ENCODE measurements around the gene CTBP1.

The CTBP1 gene

DNA sequence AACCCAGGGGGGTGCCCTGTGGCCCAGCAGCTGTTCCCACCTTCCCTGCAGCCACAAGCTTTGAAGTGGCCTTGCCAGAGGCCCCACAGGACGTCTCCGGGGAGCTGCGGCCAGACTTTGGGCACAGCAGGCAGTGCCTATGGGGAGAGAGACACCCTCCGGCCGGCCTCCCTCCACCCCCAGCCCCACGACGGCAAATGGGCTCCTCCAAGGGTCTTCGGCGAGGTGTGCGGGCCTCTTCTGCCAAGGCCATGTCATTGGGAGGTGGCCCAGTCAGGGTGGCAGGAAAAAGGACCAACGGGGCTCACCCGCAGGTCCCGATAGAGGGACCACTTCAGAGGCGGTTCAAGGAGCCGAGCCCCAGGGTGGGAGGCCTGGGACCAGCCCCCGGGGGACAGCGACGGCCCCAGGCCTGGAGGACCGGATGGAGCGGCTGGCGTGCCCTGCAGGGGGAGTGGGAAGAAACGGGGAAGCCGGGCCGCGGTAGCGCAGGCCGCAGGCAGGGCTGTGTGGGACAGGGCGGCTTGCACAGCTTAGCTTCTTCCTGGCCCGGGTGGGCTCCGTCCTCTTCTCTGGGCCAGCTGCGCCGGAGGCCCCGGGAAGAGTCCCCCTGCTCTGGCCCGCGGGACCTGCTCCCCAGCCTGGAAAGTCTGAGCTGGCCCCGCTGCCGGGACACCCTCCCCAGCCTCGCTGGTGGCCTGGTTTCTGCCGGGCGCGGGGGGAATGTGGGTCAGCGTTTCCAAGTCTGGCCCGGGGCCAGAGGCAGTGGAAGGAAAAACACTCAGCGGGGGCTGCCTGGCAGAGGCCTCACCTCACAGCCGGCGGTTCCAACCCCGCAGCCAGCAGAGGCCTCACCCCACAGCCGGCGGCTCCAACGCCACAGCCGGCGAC lies 54.7 kb downstream of the CTBP1 start:
- peak; percentile 48 for DNase-seq

DNA sequence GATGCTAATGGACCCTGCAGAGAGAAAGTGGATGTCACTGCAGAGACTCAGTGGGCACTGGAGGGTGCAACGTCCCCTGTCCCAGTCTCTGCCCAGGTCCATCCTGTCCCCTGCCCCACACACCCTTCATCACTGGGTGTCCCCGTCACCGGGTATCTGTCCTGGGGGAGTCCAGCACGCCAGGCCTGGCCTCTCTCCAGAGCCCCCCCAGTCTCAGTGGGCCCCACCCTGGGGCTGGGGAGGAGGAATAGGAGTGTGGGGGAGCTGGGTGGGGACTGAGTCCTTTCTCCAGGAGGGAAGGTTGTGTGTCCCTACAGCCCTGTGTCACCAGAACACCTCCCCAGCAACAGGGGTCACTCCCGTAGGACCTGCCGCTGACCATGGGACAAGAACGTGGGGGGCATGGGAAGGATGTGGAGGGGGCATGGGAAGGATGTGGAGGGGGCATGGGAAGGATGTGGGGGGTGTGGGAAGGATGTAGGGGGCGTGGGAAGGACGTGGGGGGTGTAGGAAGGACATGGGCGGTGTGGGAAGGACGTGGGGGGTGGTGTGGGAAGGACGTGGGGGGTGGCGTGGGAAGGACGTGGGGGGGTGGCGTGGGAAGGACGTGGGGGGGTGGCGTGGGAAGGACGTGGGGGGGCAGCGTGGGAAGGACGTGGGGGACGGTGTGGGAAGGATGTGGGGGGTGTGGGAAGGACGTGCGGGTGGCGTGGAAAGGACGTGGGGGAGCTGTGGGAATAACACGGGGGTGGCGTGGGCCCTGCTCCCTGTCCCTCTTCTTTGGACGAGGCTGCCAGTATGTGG lies 55.5 kb downstream of the CTBP1 start:
- DNase-seq, result no peak

DNA sequence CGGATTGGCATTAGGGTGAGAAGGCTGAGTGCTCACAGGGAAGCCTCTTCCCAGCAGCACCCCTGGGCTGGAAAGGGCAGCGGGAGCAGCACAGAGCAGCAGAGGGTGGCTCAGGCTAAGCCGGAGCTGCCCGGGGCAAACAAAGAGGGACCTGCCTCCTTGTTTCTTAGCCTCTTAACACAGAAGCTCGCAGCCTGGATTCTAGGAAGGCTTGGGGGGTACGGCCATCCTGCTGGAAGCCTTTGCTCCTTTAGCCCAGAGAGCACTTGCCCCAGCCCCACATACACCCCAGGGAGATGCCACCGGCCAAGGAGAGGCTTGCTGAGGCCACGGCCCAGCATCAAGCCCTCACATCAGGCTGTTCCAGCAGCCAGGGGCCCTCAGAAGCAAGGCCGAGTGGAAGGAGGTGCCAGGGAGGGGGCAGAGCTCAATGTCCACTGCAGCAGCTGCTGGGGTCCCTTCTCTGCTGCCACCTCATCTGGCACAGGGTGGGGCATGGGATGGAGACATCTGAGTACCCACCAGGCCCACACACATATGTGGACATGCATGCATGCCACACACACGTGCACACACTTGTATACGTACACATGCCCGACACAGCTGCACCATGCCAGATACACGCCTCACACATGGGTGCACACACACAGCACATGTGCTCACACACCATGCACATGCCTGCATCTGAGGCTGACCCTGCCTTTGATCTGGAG lies 56.3 kb downstream of the CTBP1 start:
- DNase-seq, result peak; percentile 49

DNA sequence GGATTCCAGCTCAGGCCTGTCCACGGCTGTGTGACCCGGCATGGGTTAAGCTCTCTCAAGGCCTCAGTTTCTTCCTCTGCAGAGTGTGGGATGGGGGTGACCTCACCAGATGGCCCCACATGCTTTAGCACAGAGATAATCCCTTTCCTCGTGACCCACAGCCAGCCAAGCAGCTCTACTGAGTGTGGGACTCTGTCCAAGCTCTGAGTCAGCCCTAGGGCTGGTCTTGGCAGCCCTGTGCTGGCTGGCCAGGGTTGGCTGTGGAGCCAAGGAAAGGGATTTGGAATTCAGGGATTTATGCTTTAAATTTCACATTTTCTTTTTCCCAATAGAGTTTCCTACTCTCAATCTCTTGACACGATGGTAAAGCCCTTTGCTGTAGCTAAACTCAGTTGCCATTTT lies 56.8 kb downstream of the CTBP1 start:
- no peak for DNase-seq

DNA sequence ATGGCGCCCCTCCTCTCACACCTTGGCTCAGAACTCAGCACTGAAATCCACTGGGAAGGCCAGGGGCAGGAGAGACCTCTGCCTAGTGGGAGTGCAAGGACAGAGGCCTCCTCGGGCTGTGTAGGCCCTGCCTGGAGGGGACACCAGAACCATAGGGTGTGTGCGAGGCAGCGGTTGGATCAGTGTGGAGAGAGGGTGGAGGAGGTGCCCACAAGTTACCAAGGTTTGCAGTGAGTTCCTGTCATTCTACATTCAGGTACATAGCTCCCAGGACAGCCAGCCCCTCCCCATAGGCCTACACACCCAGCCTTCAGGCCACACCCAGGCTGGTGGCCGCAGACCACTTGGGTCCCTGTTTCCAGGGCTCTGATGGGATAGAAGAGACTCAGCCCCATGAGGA lies 57.3 kb downstream of the CTBP1 start:
- DNase-seq, result no peak

DNA sequence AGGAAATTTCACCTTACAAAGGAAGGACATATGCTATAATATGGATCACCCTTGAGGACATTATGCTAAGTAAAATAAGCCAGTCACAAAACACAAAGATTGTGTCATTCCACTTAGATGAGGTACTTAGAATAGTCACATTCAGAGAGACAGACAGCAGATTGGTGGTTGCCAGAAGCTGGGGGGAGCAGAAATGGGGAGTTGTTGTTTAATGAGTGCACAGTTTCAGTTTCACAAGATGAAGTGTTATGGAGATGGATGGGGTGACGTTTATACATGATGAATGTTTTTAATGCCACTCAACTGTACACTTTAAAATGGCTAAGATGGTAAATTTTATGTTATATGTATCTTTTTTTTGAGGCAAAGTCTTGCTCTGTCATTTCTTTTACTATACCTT lies 61.7 kb downstream of the CTBP1 start:
- DNase-seq, result peak; percentile 52

DNA sequence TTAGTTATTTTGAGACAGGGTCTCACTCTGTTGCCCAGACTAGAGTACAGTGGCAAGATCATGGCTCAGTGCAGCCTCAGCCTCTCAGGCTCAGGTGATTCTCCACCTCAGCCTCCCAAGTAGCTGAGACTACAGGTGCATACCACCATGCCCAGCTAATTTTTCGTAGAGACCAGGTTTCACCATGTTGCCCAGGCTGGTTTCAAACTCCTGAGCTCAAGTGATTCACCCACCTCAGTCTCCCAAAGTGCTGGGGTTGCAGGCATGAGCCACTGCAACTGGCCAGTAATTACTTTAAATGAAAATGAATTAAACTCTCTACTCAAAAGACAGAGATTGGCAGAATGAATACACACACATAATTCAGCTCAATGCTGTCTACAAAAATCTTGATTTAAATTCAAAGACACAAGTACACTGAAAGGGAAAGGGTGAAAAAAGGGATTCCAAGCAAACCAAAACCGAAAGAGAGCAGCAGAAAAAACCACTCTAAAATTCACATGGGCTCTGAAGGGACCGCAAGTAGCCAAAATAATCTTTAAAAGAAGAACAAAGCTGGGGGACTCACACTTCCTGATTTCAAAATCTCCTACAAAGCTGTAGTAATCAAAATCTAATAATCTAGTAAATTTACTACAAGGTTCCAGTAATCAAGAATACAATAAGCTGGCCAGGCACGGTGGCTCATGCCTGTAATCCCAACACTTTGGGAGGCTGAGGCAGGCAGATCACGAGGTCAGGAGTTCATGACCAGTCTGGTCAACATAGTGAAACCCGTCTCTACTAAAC lies 64.8 kb downstream of the CTBP1 start:
- DNase-seq, result no peak

DNA sequence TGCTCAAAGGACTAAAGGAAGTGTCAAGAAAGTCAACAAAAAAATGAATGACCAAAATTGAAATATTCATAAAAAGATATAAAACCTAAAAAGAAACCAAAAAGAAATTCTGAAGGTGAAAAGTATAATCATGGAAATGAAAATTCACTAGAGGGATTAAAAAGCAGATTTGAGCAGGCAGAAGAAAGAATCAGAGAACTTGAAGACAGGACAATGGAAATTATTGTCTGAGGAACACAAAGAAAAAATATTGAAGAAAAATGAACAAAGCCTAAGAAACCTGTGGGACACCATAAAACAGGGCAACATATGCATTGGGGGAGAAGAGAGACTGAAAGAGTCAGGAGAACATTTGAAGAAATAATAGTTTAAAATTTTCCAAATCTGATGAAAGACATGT lies 66.6 kb downstream of the CTBP1 start:
- no peak for DNase-seq

DNA sequence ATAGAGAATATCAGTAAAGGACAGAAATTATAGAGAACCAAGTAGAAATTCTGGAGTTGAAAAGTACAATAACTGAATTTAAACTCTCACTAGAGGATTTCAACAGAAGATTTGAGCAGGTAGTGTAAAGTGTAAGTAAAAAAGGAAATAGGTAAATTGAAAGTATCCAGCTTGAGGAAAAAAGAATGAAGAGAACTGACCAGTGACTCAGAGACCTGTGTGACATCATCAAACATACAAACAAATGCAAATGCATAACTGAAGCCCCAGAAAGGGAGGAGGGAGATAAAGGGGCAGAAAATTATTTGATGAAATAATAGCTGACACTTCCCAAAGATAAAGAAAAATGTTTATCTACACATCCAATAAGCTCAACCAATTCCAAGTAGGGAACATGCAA lies 68.3 kb downstream of the CTBP1 start:
- DNase-seq, result no peak

DNA sequence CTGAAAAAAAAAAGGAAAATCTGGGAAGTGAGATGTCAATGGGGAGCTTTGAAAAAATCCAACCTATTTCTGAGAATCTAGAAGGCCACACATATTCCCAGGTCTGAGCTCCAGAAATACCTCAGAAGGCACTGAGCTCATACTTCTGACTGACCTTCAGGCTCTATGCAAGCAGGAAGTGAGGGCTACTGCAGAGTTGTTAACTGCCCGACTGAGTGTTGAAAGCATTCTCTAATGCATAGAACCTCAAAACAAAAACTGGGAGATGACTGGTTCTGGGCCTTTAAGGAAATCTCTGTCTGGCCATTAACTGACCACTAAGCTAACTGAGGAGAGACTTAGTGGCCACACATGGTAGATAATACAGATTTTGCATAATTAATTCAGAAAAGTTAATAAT lies 69.0 kb downstream of the CTBP1 start:
- no peak for DNase-seq

DNA sequence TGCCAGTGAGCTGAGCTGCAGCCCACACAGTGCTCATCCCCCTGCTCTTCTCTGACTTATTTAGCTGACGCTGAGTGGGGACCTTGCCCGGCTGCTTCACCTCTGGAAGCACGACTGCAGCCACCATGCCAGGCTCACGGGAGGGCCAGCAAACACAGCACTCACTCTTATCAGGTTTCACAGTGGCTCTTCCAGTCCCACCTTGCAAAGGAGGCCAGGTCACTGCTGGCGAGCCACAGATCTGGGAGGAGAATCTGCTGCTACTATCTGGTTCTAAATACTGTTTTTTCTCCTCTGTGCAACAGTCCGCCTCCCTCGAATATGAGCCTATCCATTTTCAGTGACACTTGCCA lies 69.9 kb downstream of the CTBP1 start:
- no peak for DNase-seq

DNA sequence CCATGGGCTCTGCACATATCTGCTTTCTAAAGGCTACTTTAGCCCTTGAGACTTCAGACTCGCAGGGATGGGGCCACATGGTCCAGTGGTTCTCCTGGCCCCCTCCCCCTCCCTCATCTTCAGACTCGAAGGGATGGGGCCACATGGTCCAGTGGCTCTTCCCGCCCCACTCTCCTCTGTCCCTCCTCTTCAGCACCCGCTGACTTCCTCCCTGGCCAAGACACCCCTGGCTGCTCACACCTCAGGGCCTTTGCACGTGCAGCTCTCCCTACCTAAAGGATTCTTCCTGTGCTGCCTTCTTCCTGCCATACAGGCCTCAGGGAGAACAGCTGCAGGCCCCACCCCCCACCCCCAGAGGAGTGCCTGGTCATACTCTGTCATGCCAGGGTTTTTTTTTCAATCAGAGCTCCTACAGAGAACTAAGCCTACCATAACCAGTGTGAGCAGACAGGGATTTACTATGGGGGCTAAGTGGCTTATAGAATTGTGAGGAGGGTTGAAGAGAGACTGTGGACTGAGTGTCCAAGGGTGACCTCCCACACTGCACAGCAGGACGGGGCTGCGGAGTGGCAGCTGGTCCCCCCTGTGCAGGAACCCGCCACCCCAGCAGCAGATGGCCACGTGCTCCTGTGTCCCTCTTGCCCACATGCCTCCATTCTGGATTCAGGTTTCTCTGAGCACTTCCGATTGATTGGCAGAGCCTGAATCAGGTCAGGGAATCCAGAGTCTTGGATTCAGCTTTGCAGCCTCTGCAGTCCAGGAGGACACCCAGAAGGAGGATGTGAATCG lies 70.4 kb downstream of the CTBP1 start:
- DNase-seq, result no peak

DNA sequence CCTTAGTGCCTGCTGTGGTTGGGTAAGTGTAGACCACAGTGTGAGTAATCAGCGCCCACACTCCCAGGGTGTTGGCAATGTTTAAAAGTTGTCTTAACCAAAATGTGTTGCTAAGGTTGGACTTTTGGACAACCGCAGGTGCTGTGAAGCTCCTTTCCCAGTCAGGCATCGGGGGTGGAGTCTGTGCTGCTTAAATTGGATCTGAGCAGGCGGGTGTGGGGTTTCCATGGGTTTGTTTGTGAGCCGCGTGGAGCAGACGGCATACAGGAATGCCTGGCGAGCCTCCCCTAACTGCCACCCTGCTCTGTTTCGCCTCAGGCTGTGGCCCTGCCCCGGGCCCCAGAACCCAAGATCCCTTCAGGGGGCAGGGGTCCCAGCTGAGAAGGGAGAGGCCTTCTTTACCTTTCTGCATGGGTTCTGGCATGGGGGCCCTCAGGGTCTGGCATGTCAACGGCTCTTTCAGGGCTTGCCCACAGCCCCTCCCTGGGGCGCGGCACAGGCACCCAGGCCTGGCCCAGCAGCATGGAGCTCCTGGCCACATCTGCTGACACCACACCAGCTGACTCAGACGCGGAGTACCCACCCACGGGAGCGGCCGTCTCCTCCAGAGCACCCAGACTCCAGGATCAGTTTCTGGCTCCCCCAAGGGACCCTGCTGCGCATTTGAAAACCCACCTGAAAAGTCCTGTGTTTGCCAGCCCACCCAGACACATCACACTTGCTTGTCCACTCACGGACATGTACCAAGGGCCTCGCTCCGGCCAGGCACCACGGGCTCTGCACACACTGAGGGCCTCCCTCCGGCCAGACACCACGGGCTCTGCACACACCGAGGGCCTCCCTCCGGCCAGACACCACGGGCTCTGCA lies 71.4 kb downstream of the CTBP1 start:
- DNase-seq, result peak; percentile 60

DNA sequence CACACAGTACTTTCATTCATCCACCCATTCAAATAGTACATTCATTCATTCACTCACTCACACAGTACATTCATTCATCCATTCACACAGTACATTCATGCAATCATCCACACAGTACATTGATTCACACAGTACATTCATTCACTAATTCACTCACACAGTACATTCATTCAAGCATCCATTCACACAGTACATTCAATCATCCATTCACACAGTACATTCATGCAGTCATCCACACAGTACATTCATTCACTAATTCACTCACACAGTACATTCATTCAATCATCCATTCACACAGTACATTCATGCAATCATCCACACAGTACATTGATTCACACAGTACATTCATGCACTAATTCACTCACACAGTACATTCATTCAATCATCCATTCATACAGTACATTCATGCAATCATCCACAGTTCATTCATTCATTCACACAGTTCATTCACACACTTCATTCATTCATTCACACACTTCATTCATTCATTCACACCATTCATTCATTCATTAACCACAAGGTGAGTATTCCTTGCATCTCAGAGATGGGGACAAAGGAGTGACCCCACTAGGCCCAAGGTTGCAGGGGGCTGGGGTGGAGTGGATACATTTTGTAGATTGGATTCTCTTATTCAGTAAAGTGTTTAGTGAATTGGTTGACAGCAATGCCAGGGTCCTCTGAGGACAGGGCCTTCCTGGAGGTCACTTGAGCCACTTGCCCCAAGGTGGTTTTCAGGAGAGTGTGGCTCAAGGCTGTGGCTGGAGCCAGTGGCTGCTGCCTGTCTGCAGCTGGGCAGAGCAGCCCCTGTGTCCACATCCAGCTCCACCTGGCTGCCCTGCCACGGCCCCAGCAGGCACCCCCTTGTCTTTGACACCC lies 72.3 kb downstream of the CTBP1 start:
- DNase-seq, result no peak

DNA sequence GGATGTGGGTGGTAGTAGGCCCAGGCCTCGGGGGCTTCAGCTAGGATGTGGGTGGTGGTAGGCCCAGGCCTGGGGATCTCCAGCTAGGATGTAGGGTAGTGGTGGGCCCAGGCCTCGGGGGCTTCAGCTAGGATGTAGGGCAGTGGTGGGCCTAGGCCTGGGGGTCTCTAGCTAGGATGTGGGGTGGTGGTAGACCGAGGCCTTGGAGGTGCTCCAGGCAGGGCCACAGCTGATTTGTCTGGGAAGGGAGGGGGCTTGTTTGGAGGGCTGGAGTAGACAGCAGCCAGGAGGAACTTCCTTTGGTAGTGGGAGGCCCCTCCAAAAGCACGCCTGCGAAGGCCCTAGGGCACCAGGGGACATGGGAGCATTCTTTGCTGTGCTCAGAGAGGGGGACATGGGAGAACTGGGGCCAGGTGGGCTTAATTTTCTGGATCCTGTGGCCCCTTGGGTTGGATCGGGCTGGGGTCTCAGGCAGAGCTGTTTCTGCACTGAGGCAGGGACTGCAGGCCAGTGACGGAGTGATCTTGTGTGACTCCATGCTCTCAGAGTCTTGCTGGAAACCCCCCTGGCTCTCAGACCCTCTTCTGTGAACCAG lies 73.2 kb downstream of the CTBP1 start:
- no peak for DNase-seq

DNA sequence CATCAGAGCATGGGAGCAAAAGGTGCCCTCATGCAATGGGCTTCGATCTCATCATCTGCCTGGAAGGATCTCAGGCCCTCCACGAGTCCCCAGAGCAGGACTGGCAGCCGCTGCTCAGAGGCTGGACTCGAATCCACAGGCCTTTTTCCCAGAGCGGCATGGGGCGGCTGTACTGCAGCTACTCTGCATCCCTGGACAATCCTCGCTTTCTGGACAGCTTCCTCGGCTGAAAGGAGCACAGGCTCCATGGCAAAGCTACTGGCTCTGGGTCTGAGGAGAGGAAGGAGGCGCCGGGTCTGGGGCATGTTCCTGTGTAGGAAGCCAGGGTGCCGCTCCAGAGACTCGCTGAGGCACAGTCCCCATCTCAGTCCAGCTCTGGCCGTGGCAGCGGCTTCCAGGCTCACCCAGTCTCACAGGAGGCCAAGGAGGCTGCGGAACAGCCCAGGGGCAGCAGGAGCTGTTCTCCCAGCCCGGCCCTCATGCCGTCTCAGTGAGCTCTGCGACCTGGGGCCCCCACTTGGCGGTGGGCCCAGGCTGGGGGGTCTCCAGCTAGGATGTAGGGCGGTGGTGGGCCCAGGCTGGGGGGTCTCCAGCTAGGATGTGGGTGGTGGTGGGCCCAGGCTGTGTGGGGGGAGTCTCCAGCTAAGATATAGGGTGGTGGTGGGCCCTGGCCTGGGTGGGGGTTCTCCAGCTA lies 73.8 kb downstream of the CTBP1 start:
- no peak for DNase-seq

DNA sequence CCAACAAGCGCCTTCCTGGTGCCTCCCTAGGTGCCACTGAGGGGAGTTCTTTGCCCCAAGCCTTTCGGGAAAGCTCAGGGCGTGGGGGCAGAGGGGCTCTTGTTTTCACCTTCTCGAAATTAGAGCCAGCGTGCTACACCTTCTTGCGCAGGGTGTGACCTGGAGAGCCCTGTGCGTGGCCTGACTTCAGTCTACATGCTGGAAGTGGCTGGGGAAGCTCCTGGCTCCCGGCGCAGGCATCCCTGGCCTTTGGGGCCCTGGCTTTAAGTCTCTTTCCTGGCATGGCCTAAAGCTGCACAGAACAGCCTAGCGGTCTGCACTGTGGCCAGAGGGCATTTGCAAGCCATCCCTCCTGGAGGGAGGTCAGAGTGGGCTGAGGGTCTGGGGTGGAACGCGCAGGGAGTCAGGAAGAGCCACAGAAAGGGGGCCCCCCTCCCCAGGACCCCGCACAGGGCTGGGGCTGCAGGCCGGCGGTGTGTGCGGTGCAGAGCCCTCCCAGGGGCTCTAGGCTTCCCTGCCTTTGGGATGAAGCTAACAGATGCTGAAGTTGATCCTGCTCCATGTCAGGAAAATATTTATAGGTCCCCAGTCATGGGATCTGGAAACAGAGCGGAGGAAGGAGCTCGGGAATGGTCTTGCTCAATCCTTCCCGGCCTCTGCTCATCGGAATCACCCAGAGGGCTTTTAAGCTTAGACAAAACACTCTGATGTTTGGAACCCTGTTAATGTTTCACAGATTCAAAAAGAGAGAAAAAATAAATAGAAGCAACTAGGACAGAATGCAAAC lies 75.8 kb downstream of the CTBP1 start:
- DNase-seq, result peak; percentile 49

Data from activated CD8-positive, alpha-beta memory T cell treated with anti-CD3 and anti-CD28 coated beads, Interleukin-2, amount 50 U/mL, for 48 hours (primary cell).